ENCODE results near the gene COG2. TPM values are rescaled to one million over a fixed set of nuclear protein-coding genes. Genes with fewer than 3 reads are reported as not detected.
A peak's percentile ranks its signal among the peaks of the same experiment; 100 is the strongest.
"Not testable (repeated sequence)": the region's sequence is repeated elsewhere in the genome, so short reads cannot be mapped to it uniquely, and the experiment has no call there.

COG2 gene
- total RNA-seq, 1 experiment from 2014 or later, result 26.7 TPM

- no peak overlapping the region for H3K4me3 ChIP-seq
- no peak for DNase-seq (ENCODE audit: low read depth in 1 of 2, low spot score in 2 of 2)
- no peak overlapping the region for H3K27ac ChIP-seq
- 0 out of 2 replicates have a peak, but pooled peaks cover 2% of the 10 kb centered on the region for H3K9me3 ChIP-seq (replicated peaks)
- no peaks in the 10 kb centered on the region for H3K4me1 ChIP-seq (replicated peaks)
- no peaks in the 10 kb centered on the region for H3K27me3 ChIP-seq (replicated peaks)
- no peaks in the 10 kb centered on the region for H3K36me3 ChIP-seq
Measured at GRCh38 chr1:230713138-230713537, 70.9 kb downstream of the COG2 start.

- H3K4me1 ChIP-seq (replicated peaks), result no peaks in the 10 kb centered on the region
Measured at GRCh38 chr1:230713547-230713914, 71.2 kb downstream of the COG2 start.

DNA sequence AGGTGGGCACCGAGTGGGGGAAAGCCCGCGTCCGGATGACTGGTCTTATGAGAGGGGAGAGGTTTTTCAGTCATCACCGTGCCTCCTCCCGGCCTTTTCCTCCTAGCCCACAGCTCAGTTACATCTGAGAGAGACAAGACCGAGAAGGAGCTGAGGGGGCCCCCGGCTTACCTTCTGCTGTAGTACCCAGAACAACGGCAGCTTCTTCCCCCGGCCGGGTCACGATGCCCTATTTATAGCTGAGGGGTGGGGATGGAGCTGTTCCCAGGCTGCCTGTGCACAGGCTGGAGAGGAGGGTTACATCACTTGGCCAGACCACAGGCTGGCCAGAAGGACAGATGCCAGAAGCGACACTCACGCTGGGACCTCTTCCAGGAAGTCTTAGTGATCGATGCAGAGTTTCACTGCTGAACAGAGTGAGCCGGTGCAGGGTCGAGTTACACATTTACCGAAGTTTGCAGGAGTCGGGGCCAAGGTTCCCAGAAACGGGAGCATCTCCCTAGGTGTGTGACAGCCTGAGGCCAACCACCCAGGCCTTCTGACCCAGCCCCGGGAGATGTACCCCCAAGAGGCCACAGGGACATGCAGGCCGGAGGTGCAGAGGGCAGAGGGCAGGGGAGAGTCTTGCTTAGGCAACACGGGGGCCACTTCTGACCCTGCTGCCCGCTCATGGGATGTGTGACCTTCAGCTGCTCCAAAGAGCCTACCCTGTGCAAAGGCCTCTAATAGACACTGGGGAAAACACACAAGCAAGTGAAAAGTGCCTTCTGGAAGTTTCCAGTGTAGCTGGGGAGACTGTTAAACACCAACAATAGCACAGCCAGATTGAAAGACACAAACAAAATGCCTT lies 71.9 kb downstream of the COG2 start, which contains the start of gene AGT:
Gene AGT, minus strand, starts transcription at position 208 of the 850 bp plus-strand sequence. CDS start 3,299 bp downstream, outside the sequence.
- Histone ChIP-seq H3K4me3 (no peak within 1 kb of the TSS), H3K27ac (no peak within 1 kb of the TSS), H3K27me3 (replicated peaks) (no peaks in the 10 kb centered on the region), H3K4me1 (replicated peaks) (no peaks in the 10 kb centered on the region), H3K36me3 (no peaks in the 10 kb centered on the region), H3K9me3 (replicated peaks) (0 out of 2 replicates have a peak, but pooled peaks cover 2% of the 10 kb centered on the region)
- no peak for DNase-seq (ENCODE audit: low read depth in 1 of 2, low spot score in 2 of 2)

More at GRCh38 chr1:230713547-230713914, 71.2 kb downstream of the COG2 start:
- Histone ChIP-seq H3K9me3 (replicated peaks) (0 out of 2 replicates have a peak, but pooled peaks cover 2% of the 10 kb centered on the region), H3K36me3 (no peaks in the 10 kb centered on the region), H3K27ac (no peak overlapping the region), H3K4me3 (no peak overlapping the region), H3K27me3 (replicated peaks) (no peaks in the 10 kb centered on the region)
- DNase-seq (ENCODE audit: low read depth in 1 of 2, low spot score in 2 of 2), result no peak

DNA sequence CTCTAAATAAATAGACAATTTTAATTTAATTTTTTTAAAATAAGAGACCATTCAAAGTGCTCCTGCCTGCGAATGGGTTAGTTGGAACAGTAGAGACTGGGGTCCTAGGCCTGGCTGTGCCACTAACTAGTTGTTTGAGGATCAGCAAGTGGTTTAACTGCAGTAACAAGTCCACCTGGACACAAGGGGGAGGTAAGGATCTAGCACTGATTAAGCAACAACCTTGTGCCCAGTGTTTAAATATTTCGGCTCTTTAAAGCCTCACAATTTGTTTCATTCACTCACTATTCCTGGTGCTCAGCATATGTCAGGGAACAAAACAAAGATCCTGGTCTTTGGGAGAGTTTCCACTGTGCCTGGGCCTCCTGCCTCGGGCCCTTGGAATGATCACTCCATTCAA lies 73.2 kb downstream of the COG2 start:
- Histone ChIP-seq H3K27me3 (replicated peaks) (no peaks in the 10 kb centered on the region), H3K4me1 (replicated peaks) (no peaks in the 10 kb centered on the region), H3K36me3 (no peaks in the 10 kb centered on the region), H3K4me3 (no peak overlapping the region), H3K9me3 (replicated peaks) (0 out of 2 replicates have a peak, but pooled peaks cover 2% of the 10 kb centered on the region), H3K27ac (no peak overlapping the region)
- no peak for DNase-seq (ENCODE audit: low read depth in 1 of 2, low spot score in 2 of 2)

- not testable (repeated sequence) for DNase-seq (ENCODE audit: low read depth in 1 of 2, low spot score in 2 of 2); H3K4me3 ChIP-seq; H3K36me3 ChIP-seq; H3K4me1 ChIP-seq (replicated peaks); H3K9me3 ChIP-seq (replicated peaks); H3K27me3 ChIP-seq (replicated peaks); H3K27ac ChIP-seq
Measured at GRCh38 chr1:230716453-230716852, 74.2 kb downstream of the COG2 start.

- DNase-seq (ENCODE audit: low read depth in 1 of 2, low spot score in 2 of 2), result peak in 1 of 2 experiments; percentile 24
- Histone ChIP-seq H3K36me3 (no peaks in the 10 kb centered on the region), H3K4me3 (no peak overlapping the region), H3K27ac (no peak overlapping the region), H3K9me3 (replicated peaks) (0 out of 2 replicates have a peak, but pooled peaks cover 2% of the 10 kb centered on the region), H3K4me1 (replicated peaks) (no peaks in the 10 kb centered on the region), H3K27me3 (replicated peaks) (no peaks in the 10 kb centered on the region)
Measured at GRCh38 chr1:230717251-230717650, 75.0 kb downstream of the COG2 start.

GRCh38 chr1:230721849-230722522 lies 79.7 kb downstream of the COG2 start:
- H3K27me3 ChIP-seq (replicated peaks); H3K9me3 ChIP-seq (replicated peaks); H3K36me3 ChIP-seq; H3K4me1 ChIP-seq (replicated peaks); H3K4me3 ChIP-seq; H3K27ac ChIP-seq; DNase-seq (ENCODE audit: low read depth in 1 of 2, low spot score in 2 of 2): not testable (repeated sequence)

DNA sequence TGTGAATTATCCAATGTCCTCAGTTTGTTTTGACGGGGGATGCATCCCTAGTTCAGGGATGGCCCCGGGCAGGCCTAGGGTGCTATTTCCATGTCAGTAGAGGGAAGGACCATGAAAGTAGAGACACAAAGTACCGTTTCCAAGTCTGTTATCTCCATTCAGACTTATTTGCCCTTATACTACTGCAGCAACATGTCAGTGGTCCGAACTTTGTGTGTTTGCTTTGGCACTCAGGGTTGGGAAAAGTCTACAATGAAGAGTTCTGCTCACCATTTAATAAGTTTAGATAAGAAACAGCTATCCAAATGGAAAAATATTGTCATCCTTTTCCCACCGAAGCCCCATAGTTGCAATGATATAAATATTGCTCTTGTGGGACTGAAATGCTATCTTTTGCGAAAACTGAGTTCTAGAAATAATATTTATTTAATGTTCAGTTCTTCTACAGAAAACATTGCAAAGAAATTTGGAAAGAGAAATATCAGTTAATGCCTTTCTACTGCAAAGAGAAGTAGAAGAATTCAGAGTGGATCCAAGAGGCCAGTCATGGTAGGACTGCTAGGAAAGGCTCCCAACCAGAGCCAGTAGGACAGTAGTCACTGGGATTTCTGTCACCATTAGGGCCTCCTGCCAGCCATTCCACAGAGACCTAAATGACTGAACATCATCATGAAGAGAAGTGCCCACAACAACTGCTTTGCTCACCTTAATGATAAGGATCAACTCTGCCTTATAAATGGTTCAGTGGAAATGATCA lies 83.2 kb downstream of the COG2 start:
- Histone ChIP-seq H3K9me3 (replicated peaks) (no peaks in the 10 kb centered on the region), H3K4me3 (no peak overlapping the region), H3K36me3 (no peaks in the 10 kb centered on the region), H3K4me1 (replicated peaks) (no peaks in the 10 kb centered on the region), H3K27ac (no peak overlapping the region), H3K27me3 (replicated peaks) (no peaks in the 10 kb centered on the region)
- no peak for DNase-seq (ENCODE audit: low read depth in 1 of 2, low spot score in 2 of 2)

DNA sequence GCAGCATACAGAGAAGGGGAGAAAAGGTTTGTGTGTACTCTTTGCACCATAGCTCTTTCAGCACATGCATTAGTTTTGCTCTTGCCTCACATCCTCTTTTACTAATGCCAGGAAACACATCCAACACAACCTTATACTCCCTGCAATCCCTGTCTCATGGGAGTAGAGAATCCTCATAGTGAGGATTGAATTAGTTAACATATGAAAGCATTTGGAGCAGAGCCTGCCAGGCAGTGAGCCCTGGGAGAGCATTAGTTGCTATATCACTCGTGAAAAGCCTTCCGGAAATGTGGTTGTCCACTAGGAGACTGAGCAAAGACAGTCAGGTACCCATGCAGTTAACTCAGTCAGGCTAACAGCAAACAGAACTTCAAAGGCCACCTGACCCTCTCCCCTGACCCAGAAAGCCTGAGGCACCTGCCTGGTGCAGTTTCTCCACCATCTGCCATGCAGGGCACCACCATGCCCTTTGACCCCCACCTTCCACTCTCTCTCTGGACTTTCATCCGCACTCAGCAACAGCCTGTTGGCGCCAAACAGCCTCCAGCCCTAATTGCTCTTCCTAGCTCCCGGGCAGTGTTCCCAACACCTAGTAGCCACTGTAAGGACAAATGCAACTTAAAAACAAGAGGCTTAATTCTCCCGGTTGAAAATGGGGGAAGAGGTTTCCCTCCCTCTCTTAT lies 86.6 kb downstream of the COG2 start:
- Histone ChIP-seq H3K4me1 (replicated peaks) (no peaks in the 10 kb centered on the region), H3K9me3 (replicated peaks) (no peaks in the 10 kb centered on the region), H3K27ac (no peak overlapping the region), H3K36me3 (no peaks in the 10 kb centered on the region), H3K27me3 (replicated peaks) (no peaks in the 10 kb centered on the region), H3K4me3 (no peak overlapping the region)
- no peak for DNase-seq (ENCODE audit: low read depth in 1 of 2, low spot score in 2 of 2)

DNA sequence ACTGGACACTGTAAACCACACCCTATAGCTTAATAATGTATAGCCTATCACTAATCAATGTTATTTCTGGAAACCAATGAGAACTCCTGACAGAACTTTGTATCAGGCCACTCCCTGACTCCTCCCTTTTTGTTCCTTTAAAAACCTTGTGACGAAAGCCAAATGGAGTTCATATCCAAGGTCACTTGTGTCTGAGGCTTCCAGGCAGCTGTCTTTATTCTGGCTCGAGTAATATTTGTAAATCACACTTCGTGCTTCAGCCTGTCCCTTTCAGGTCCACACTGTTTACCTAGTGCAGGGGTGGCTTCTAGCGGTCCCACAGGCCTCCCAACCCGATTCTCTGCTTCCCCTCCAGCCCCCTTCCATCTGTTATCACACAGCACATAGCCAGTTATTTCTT lies 88.7 kb downstream of the COG2 start:
- Histone ChIP-seq H3K27me3 (replicated peaks) (no peaks in the 10 kb centered on the region), H3K36me3 (no peaks in the 10 kb centered on the region), H3K27ac (no peak overlapping the region), H3K4me3 (no peak overlapping the region), H3K4me1 (replicated peaks) (no peaks in the 10 kb centered on the region), H3K9me3 (replicated peaks) (no peaks in the 10 kb centered on the region)
- no peak for DNase-seq (ENCODE audit: low read depth in 1 of 2, low spot score in 2 of 2)

- Histone ChIP-seq H3K27me3 (replicated peaks) (no peaks in the 10 kb centered on the region), H3K36me3 (no peaks in the 10 kb centered on the region)
Measured at GRCh38 chr1:230735447-230735846, 93.2 kb downstream of the COG2 start.

GRCh38 chr1:230737622-230738262 lies 95.5 kb downstream of the COG2 start:
- Histone ChIP-seq H3K4me3 (no peak overlapping the region), H3K27me3 (replicated peaks) (no peaks in the 10 kb centered on the region), H3K36me3 (no peaks in the 10 kb centered on the region), H3K4me1 (replicated peaks) (no peaks in the 10 kb centered on the region), H3K9me3 (replicated peaks) (no peaks in the 10 kb centered on the region), H3K27ac (no peak overlapping the region)
- no peak for DNase-seq (ENCODE audit: low read depth in 1 of 2, low spot score in 2 of 2)

More at GRCh38 chr1:230735447-230735846, 93.2 kb downstream of the COG2 start:
- Histone ChIP-seq H3K4me3 (no peak overlapping the region), H3K27ac (no peak overlapping the region), H3K4me1 (replicated peaks) (no peaks in the 10 kb centered on the region), H3K9me3 (replicated peaks) (no peaks in the 10 kb centered on the region)
- no peak for DNase-seq (ENCODE audit: low read depth in 1 of 2, low spot score in 2 of 2)

Measured in SJSA1 (cell line).